A549 (cell line): ENCODE measurements around the gene FSTL5.

ENCODE experiments used
- CTCF ChIP-seq: fragments of >200 bp; sonication (Bioruptor Twin); formaldehyde crosslinking; IDR thresholded peaks from 3 replicates; pipeline ENCODE4 v1.5.1; 2016
- EP300 ChIP-seq, 2 experiments: fragments of >200 bp; sonication (Bioruptor Twin); formaldehyde crosslinking; IDR thresholded peaks; 2 replicates in 1 of 2; 3 replicates in 1 of 2; pipeline ENCODE4 v1.6.1; 2016 to 2017
- POLR2A ChIP-seq: IDR thresholded peaks from 2 replicates; pipeline ENCODE4 v1.6.1; 2012; ENCODE audit warnings: mild to moderate bottlenecking, low read length
- REST ChIP-seq: fragments of 200-600 bp; sonication (generic); IDR thresholded peaks from 2 replicates; pipeline ENCODE4 v1.6.1; 2016; ENCODE audit warnings: antibody characterized with exemption, mild to moderate bottlenecking, moderate library complexity
- RNF2 ChIP-seq: fragments of 200-600 bp; sonication (generic); IDR thresholded peaks from 2 replicates; pipeline ENCODE4 v1.6.1; 2016; ENCODE audit warnings: low read depth, mild to moderate bottlenecking, antibody characterized with exemption, moderate library complexity, borderline replicate concordance
- SMC3 ChIP-seq: fragments of >200 bp; sonication (Bioruptor Twin); formaldehyde crosslinking; IDR thresholded peaks from 3 replicates; pipeline ENCODE4 v1.6.1; 2018; ENCODE audit warnings: inconsistent platforms
- TP53 ChIP-seq: fragments of 250-450 bp; sonication (Bioruptor Pico); IDR thresholded peaks from 2 replicates; pipeline ENCODE4 v1.5.0; 2021; ENCODE audit warnings: mild to moderate bottlenecking, moderate library complexity
- TF ChIP-seq, protein P1 (sequence below): fragments of 250-450 bp; sonication (Bioruptor Pico); IDR thresholded peaks from 2 replicates; pipeline ENCODE4 v1.5.0; 2021; ENCODE audit warnings: mild to moderate bottlenecking, moderate library complexity, borderline replicate concordance

GRCh38 chr4:161538941-161539340 is 624.9 kb downstream of the FSTL5 start:
- TF ChIP-seq SMC3 (no peak), EP300 (IDR thresholded peaks at IDR 0.05) (no peak), REST (no peak), RNF2 (no peak), CTCF (no peak), POLR2A (no peak), TP53 (no peak)
- TF ChIP-seq, protein P1, sequence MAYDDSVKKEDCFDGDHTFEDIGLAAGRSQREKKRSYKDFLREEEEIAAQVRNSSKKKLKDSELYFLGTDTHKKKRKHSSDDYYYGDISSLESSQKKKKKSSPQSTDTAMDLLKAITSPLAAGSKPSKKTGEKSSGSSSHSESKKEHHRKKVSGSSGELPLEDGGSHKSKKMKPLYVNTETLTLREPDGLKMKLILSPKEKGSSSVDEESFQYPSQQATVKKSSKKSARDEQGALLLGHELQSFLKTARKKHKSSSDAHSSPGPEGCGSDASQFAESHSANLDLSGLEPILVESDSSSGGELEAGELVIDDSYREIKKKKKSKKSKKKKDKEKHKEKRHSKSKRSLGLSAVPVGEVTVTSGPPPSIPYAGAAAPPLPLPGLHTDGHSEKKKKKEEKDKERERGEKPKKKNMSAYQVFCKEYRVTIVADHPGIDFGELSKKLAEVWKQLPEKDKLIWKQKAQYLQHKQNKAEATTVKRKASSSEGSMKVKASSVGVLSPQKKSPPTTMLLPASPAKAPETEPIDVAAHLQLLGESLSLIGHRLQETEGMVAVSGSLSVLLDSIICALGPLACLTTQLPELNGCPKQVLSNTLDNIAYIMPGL (CRISPR knock-in tag): no peak
